Esophagus (tissue), 2 donors: ENCODE data around the gene RAVER2. TPM values are rescaled to one million over a fixed set of nuclear protein-coding genes. Genes with fewer than 3 reads are reported as not detected.
"Not testable (repeated sequence)": the region's sequence is repeated elsewhere in the genome, so short reads cannot be mapped to it uniquely, and the experiment has no call there.

Experiments
- H3K27ac ChIP-seq, 2 donors: one replicate each; pipeline ENCODE4 v1.5.1; 2013; ENCODE audit warnings: low read depth in 2 of 2, mild to moderate bottlenecking in 2 of 2, inconsistent platforms in 1 of 2, low read length in 1 of 2, moderate library complexity in 1 of 2
- H3K27me3 ChIP-seq, 2 donors: one replicate each; pipeline ENCODE4 v1.6.1; 2013; ENCODE audit warnings: low read length in 2 of 2, control low read depth in 1 of 2, mild to moderate bottlenecking in 1 of 2; ENCODE audit not compliant: insufficient read depth in 2 of 2, control insufficient read depth in 1 of 2
- H3K36me3 ChIP-seq, 2 donors: one replicate each; pipeline ENCODE4 v1.6.1; 2013; ENCODE audit warnings: low read length in 1 of 2; ENCODE audit not compliant: control insufficient read depth in 2 of 2, insufficient read depth in 2 of 2
- H3K4me1 ChIP-seq, 2 donors: one replicate each; pipeline ENCODE4 v1.6.1; 2013; ENCODE audit warnings: low read length in 1 of 2; ENCODE audit not compliant: control insufficient read depth in 2 of 2, insufficient read depth in 2 of 2
- H3K4me3 ChIP-seq, 2 donors: one replicate each; pipeline ENCODE4 v1.5.1; 2013; ENCODE audit warnings: low read length in 2 of 2, mild to moderate bottlenecking in 2 of 2, low read depth in 1 of 2, moderate library complexity in 1 of 2
- H3K9me3 ChIP-seq, 2 donors: one replicate each; pipeline ENCODE4 v1.6.1; 2013; ENCODE audit warnings: mild to moderate bottlenecking in 2 of 2, low read depth in 1 of 2, low read length in 1 of 2, moderate library complexity in 1 of 2; ENCODE audit not compliant: control insufficient read depth in 2 of 2, insufficient read depth in 1 of 2
- WGBS, 2 donors: extraction: QIAGEN DNeasy Blood & Tissue Kit; methylation state at CpG; one replicate each; pipeline ENCODE4 v1.1.7; 2013; 5-methylcytosine and 5-hydroxymethylcytosine counted together
- polyA plus RNA-seq, 2 donors: library from polyadenylated mRNA; stranded (reverse); fragments of 200-250 nt; gene quantifications; one replicate each; pipeline ENCODE4 v1.2.3, GENCODE V29; 2013
- donor health status: healthy with polysubstance abuse.
- donor health status: Bipolar disorder and iron deficiency.

The RAVER2 gene
- polyA plus RNA-seq, 2 donors, result 4.4 to 7.3 TPM

GRCh38 chr1:64712049-64712448, 32.8 kb upstream of the RAVER2 start:
- 79 to 85% methylated on average over 2 of the region's 2 CpGs for WGBS, 2 donors
- Histone ChIP-seq H3K9me3 (no peaks in the 10 kb centered on the region), H3K27me3 (no peaks in the 10 kb centered on the region), H3K27ac (no peak overlapping the region), H3K4me1 (no peaks in the 10 kb centered on the region), H3K36me3 (no peaks in the 10 kb centered on the region), H3K4me3 (no peak overlapping the region)

GRCh38 chr1:64715186-64715585, 29.7 kb upstream of the RAVER2 start:
- H3K4me1 ChIP-seq, result no peaks in the 10 kb centered on the region
- 82 to 83% methylated on average over 2 of the region's 2 CpGs for WGBS, 2 donors
- no peak overlapping the region for H3K4me3 ChIP-seq
- H3K27ac ChIP-seq, result no peak overlapping the region
- H3K27me3 ChIP-seq, result no peaks in the 10 kb centered on the region
- no peaks in the 10 kb centered on the region for H3K36me3 ChIP-seq
- H3K9me3 ChIP-seq, result peaks cover 0 to 2% of the 10 kb centered on the region in 2 donors

- H3K27me3 ChIP-seq, result no peaks in the 10 kb centered on the region
- no peak overlapping the region for H3K4me3 ChIP-seq
- H3K27ac ChIP-seq, result no peak overlapping the region
- WGBS, 2 donors, result 70 to 71% methylated on average over 2 of the region's 2 CpGs
- peaks cover 0 to 2% of the 10 kb centered on the region in 2 donors for H3K9me3 ChIP-seq
- H3K4me1 ChIP-seq, result no peaks in the 10 kb centered on the region
- no peaks in the 10 kb centered on the region for H3K36me3 ChIP-seq
These were observed 23.7 kb upstream of the RAVER2 start for GRCh38 chr1:64721135-64721534.

- Histone ChIP-seq H3K4me3 (no peak overlapping the region), H3K36me3 (no peaks in the 10 kb centered on the region), H3K27me3 (no peaks in the 10 kb centered on the region), H3K27ac (no peak overlapping the region), H3K9me3 (peaks cover 0 to 2% of the 10 kb centered on the region in 2 donors), H3K4me1 (no peaks in the 10 kb centered on the region)
- 87 to 89% methylated on average over 2 of the region's 2 CpGs for whole genome bisulfite sequencing, 2 donors
These were observed 23.2 kb upstream of the RAVER2 start for GRCh38 chr1:64721576-64722145.

GRCh38 chr1:64727861-64728260, 17.0 kb upstream of the RAVER2 start:
- H3K9me3 ChIP-seq, result no peaks in the 10 kb centered on the region
- no peak overlapping the region for H3K27ac ChIP-seq
- 86 to 97% methylated on average over 1 of the region's 1 CpG for WGBS, 2 donors
- H3K4me3 ChIP-seq, result no peak overlapping the region
- H3K36me3 ChIP-seq, result no peaks in the 10 kb centered on the region
- H3K4me1 ChIP-seq, result peaks cover 0 to 2% of the 10 kb centered on the region in 2 donors
- no peaks in the 10 kb centered on the region for H3K27me3 ChIP-seq

- Histone ChIP-seq H3K4me3 (no peak overlapping the region), H3K36me3 (no peaks in the 10 kb centered on the region), H3K9me3 (no peaks in the 10 kb centered on the region), H3K27ac (no peak overlapping the region), H3K4me1 (peaks cover 0 to 2% of the 10 kb centered on the region in 2 donors), H3K27me3 (no peaks in the 10 kb centered on the region)
- 79 to 83% methylated on average over 3 of the region's 3 CpGs for WGBS, 2 donors
These were observed 11.1 kb upstream of the RAVER2 start for GRCh38 chr1:64733581-64734286.

- no peak overlapping the region for H3K27ac ChIP-seq
- no peak overlapping the region for H3K4me3 ChIP-seq
- no peaks in the 10 kb centered on the region for H3K27me3 ChIP-seq
- no peaks in the 10 kb centered on the region for H3K36me3 ChIP-seq
- 69 to 78% methylated on average over 3 of the region's 3 CpGs for WGBS, 2 donors
- peaks cover 0 to under 1% of the 10 kb centered on the region in 2 donors for H3K4me1 ChIP-seq
- H3K9me3 ChIP-seq, result no peaks in the 10 kb centered on the region
These were observed 10.6 kb upstream of the RAVER2 start for GRCh38 chr1:64734287-64734652.

GRCh38 chr1:64740687-64741086, 4.2 kb upstream of the RAVER2 start:
- H3K4me3 ChIP-seq, H3K4me1 ChIP-seq, H3K36me3 ChIP-seq, H3K27ac ChIP-seq, H3K27me3 ChIP-seq, H3K9me3 ChIP-seq: not testable (repeated sequence)
- WGBS, 2 donors, result 91 to 95% methylated on average over 1 of the region's 1 CpG

GRCh38 chr1:64743954-64744491, 852 bp upstream of the RAVER2 start:
- Histone ChIP-seq H3K9me3 (no peaks in the 10 kb centered on the region), H3K27ac (no peak overlapping the region), H3K4me3 (peak overlapping the region; percentile 75 to 82), H3K36me3 (no peaks in the 10 kb centered on the region), H3K27me3 (no peaks in the 10 kb centered on the region), H3K4me1 (no peaks in the 10 kb centered on the region)
- 10 to 15% methylated on average over 4 of the region's 4 CpGs for WGBS, 2 donors
